Right renal pelvis (tissue), 4 donors: ENCODE measurements around the gene RAB30. TPM values are rescaled to one million over a fixed set of nuclear protein-coding genes. Genes with fewer than 3 reads are reported as not detected.

Experiments used
- DNase-seq, 4 donors: peaks; one replicate each; pipeline ENCODE4 v3.0.0-alpha.2; 2013; ENCODE audit warnings: low read depth in 4 of 4, low spot score in 3 of 4, missing footprints in 1 of 4
- polyA plus RNA-seq, 4 donors: library from polyadenylated mRNA; unstranded; fragments of 120-200 nt; gene quantifications; one replicate each; pipeline ENCODE4 v1.2.1, GENCODE V29; 2013; ENCODE audit not compliant: insufficient read length in 4 of 4

Gene RAB30
- polyA plus RNA-seq, 4 donors, result 7.1 to 8.5 (median 8.3) TPM

DNA sequence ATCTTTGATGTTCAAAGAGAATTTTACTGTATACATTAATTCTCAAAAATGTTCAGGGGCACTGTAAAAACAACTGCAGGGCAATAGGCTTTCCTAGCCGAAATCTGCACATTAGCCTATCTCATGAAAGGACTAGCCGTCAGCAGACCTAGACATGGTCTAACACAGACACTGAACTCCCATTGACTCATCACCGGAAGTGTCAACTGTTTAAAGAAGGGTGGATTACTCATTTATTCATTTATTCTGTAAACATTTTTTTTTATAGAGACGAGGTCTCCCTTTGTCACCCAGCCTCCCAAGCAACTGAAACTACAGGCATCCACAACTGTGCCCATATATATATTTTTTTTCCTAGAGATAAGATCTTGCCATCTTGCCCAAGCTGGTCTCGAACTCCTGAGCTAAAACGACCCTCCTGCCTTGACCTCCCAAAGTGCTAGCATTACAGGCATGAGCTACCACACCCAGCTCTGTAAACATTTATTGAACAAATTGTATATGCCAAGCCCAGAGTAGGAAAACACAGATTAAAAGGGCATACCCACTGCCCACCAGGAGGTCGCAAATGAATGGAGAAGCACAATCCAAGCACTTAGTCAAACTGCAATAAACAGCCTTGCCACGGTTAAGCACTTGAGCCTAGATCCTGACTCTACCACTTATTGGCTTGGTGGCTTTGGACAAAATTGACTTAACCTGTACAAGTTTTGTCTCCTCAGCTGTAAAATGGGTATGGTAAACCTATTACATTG lies 26.6 kb downstream of the RAB30 start:
- DNase-seq, result no peak

DNA sequence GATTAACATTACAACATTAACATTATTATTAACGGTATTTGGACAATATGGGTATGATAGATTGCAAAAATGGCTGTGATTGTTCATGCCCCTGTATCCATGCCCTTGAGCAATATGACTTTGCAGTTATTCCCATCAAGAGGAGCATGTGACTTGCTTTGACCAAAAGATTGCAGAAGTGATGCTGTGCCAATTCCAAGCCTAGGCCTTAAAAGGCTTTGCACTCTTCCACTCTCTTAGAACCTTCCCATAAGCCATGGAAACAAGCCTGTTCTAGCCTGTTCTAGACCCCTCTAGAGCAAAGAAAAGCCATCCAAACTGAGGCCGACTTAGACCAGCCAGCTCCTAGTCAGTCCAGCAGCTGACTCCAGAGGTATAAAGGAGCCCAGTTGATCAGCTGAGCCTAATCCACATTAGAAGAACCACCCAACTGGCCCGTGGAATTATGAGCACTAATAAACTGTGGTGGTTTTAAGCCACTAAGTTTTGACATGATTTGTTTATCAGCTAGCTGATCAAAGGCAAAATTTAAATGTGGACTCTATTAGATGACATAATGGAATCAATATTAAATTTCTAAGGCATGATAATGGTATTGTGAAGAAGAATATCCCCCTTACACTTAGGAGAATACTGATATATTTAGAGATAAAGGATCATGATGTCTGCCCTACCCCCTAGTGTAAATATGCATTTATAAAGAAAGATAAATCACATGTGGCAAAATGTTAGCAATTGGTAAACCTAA lies 28.6 kb downstream of the RAB30 start:
- no peak for DNase-seq

DNA sequence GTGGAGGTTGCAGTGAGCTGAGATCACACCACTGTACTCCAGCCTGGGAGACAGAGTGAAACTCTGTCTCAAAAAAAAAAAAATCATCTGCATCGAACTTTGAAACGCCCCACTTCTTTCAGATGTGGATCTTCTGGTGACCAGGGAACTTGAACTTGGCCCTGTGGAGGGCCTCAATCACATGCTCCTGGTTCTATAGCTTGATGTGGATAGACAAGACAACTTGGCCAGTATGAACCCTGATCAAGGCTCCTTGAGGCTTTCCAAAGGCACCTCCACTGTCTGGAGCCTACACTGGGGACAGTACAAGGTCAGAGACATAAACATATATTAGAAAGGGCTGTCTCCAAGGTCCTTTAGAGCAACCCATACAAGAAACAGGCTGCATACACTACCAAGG lies 30.6 kb downstream of the RAB30 start:
- DNase-seq, result no peak

DNA sequence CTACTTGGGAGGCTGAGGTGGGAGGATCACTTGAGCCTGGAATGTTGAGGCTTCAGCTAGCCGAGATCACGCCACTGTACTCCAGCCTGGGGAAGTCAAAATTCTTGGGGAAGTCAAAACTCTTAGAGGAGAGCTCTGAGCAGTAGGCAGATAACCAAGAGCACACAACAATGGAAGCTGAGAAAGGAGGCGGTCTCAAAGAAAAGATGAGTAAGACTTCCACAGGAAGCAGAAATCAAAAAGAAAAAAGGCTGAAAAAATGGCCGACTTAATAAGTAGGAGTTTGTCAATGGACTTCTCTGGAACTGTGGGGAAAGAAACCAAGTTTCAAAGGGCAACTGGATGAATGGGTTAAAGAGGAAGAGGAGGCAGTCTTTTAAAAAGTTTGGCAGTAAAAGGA lies 32.1 kb downstream of the RAB30 start:
- DNase-seq, result no peak

DNA sequence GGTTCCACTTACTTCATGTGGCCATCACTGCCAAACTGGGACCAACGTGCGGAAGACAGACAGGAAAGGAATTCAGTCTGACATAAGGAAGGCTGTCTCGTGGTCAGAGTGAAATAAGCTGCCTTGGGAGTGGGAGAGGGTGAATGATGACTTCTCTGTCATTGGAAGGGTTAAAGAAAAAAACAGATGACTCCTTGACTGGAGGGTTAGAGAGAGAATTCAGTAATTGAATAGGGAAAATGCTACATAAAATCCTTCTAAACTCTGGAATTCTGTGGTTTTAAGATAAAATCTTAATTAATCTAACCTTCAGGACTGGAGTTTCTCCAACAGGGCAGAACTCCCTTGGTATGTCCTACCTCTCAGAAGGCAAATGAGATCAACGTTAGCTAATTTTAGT lies 33.8 kb downstream of the RAB30 start:
- DNase-seq, result no peak

DNA sequence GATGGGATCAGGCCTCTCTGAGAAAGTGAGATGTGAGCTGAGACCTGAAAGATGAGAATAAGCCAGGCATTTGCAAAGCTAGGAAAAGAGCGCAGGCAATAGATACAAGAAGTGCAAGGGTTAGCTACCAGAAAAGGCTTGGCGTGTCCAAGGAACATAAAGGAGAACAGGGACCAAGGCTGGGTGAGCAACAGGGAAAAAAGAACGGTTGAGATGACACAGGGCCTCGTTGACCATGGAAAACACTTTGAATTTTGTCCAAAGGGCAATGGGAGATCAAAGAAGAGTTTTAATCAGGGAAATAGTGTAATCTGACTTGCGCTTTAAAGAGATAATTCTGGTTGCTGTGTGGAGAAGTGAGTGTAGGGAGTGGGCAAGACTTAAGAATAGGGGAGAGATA lies 35.0 kb downstream of the RAB30 start:
- DNase-seq, result no peak

DNA sequence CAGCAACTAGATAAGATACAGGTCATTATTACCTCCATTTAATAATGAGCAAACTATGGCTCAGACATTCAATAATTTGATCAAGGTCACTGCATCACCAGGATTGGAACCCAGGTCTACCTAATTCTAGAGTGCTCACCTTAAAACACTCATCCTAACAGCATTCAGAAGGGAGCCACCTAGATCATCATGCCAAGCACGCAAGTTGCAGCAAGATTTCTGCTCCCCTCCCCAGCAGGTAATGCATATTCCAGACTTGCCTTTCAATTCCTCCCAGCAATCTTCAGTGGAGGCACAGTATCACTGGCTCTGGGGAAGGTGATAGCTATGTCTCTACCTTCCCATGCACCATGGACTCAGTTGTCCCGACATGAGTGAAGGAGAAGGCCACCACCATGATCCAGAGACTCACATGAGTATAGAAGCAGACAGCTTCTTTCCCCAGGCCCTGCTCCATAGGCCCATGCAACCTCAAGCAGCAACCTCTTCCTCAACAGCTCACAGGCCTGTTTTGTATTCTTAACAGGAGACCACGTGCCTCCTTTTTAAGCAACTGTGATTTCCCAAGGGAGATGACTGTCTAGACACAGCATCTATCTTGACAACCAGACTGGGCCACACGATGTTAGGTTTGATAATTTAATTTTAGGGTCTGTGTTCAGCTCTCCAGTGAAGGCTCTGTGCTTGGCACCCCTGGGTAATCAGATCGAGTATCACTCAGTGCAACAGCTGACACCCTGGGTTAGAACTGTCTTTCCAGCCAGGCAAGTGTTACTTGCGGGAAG lies 36.4 kb downstream of the RAB30 start:
- DNase-seq, result no peak

DNA sequence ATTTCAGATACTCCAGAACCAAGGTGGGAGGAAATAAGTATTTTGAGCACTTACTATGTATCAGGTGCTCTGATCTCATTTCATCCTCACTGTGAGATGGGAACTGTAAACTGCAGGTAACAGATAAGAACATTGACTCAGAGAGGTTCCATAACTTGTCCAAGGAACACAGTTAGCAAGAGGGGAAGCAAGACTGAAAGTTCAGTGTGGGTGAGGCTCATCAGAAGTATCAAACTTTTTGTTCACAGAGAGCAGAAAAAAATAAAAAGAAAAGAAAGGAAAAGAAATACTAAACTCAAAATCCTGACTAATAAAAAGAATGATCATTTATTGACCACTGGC lies 37.1 kb downstream of the RAB30 start:
- no peak for DNase-seq

DNA sequence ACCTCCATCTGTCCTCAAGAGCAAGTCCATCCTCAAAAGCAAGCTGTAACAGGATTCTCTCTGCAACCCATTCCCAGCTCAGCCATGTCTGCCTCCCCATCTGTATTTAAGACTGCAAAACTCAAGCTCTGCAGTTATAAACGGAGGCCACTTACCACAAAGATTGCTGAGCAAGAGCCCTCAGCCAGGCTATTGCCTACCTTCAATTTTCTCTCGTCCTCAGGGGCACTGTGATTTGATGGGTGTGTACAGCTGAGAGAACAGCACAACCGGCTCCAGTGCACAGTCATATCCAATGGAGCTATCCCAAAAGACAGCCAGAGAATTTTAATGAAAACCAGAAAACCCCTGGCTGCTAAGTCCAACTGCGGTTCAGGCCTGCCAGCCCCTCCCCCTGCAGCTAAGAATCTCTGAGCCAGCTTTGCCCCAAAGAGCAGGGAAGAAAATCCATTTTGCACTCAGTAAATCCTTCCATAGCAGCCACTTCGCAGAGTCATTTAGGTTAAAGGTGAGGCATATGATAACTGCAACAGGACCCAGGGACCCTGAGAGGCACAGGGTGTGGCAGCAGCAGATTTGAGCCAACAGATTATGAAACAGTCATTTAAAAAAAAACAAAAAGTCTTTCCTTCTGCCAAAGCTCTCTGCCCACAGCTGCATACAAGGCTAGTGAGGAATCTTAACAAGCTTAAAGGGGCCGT lies 37.6 kb downstream of the RAB30 start:
- DNase-seq, result no peak

DNA sequence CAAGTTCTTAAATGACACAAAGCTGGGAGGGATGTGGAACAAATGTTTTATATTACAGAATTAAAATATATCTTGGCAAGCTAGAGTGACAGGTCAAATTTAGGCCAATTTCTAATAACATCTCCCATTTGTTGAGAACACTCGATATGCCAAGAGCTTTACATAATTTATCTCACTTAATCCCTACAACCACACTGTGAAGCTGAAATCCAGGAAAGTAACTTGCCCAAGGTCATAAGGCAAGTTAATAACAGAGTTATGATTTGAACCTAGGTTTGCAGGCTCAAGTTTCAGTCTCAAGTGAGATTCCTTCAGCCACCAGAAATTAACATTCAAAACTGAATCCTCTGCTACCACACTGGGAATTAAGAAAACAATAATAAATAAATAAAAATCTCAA lies 38.3 kb downstream of the RAB30 start:
- no peak for DNase-seq

DNA sequence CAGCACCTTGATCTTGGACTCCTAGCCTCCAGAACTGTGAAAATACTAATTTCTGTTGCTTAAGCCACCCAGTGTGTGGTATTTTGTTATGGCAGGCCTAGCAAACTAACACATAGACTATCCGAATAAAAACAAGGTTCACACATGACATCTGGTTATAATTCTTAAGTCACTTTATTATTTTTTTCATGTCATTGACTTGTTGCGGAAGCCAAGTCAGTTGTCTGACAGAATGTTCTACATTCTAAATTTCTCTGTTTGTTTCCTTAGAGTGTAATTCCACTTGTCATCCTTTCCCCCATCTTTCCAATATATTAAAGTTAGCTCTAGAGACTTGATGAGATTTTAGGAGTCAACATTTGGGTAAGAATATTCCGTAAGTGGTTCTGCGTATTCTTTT lies 40.6 kb downstream of the RAB30 start:
- no peak for DNase-seq

DNA sequence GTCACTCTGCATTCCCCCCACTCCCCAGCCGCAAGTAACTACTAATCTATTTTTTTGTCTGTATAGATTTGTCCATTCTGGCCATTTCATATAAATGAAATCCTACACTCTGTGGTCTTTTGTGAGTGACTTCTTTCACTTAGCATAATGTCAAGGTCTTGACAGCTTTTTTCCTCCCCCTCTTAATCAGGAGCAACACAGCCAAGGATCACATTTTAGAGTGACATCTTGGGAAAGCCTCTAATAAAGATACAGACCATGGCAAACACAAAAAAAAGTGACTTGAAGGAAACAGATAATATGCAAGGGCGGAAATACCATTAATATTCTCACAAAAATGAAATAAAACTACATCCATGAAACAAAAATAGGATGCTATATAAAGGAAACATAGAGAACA lies 43.9 kb downstream of the RAB30 start:
- no peak for DNase-seq

DNA sequence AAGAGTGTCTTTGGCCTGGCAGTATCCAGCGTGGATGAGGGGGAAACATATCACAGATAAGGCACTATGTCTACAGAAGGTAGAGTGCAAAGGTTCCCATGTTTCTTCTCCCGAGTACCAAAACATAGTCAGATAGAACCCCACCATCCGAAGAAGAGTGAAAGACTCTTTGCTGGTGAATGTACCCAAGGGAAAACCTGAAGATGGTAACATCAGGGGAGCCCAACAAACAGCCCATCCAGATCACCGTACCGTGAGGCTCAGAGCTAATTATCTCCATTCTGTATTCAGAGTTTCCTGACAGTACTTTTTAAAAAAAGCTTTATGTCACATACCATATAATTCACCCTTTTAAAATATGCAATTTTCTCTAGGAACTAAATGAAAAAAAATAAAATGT lies 44.4 kb downstream of the RAB30 start:
- DNase-seq, result no peak

DNA sequence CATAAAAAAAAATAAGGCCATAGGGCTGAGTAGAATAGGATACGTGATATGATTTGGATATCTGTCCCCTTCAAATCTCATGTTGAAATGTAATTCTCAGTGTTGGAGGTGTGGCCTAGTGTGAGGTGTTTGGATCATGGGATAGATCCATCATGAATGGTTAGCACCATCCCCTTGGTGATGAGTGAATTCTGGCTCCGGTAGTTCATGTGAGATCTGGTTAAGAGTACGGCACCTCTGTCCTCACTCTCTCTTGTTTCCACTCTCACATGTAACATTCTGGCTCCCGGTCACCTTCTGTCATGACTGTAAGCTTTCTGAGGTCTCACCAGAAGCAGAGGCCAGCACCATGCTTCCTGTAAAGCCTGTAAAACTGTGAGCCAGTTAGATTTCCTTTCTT lies 45.5 kb downstream of the RAB30 start:
- no peak for DNase-seq

DNA sequence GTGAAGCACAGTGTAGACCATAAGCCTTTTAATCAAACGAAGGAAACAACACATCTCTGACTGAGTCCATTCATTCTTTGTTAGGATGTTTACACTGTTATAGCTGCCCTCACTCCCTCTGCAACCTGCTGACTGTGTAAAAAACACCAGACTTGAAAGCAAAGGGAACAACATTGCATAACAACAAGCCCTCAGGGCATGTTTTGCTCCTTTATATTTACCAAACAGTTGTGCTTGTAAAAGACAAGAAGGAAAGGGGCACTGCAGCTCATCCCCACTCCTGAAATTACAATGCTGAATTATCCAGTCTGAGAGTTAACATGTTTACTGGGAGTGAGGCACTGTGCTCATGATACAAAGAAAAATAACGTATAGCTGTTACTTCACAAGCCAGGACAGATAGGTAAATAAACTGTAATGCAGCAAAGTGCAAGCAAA lies 46.4 kb downstream of the RAB30 start:
- DNase-seq, result no peak

DNA sequence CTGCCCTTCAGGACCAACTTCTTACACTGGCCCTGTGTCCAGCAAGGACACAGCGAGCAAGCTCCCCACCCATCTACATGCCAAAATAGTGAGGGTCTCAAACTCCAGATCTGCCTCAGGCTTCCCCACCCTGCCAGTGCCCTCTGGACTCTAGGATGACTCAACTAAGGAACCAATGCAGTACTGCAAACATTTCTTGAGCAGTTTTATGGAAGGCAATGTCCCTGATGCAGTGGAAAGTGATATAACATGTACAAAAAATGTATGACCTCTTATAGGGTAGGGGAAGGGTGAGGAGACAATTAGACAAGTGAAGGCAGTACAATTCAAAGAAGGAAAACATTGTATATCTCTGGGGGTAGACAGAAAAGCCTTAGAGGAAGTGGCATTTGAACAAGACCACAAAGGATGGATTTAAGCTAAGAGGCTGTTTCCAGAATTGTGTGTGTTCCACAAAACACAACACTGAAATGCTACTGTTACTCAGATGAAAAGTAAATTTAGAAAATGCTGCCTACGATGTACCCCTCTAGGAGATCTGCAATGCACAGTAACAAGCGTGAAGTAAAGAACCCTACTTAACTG lies 47.3 kb downstream of the RAB30 start:
- DNase-seq, result no peak

DNA sequence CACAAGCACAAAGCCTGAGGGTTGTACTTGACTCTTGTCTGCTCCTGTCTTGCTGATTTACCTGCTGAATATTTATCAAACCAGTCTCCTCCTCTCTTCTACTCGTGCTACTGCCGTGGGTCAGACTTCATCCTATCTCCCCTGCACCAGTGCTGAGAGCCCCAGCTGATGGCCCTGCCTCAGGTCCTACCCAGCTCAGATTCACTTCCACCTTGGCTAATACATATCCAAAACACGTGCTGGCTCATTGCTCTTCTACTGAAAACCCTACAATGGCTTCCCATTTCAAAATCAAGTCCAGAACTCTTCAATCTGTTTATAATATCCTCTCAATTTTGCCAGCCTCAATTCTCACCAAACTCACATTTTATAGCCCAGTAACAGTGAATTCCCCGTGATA lies 48.3 kb downstream of the RAB30 start:
- no peak for DNase-seq

DNA sequence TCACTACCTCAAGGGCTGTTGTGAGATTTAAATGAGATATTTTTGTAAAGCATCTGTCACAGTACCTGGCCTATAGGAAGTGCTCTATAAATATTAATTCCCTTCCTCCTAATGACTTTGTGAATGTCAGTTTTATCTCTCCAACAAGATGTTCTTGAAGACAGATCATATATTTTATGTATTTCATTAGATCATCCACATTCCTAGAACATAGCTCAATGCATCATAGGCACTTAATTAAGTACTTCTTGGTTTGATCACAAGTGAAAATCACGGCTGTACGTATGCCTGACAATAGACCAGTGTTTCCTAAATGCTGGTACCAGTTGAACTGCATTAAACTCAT lies 49.9 kb downstream of the RAB30 start:
- DNase-seq, result no peak

DNA sequence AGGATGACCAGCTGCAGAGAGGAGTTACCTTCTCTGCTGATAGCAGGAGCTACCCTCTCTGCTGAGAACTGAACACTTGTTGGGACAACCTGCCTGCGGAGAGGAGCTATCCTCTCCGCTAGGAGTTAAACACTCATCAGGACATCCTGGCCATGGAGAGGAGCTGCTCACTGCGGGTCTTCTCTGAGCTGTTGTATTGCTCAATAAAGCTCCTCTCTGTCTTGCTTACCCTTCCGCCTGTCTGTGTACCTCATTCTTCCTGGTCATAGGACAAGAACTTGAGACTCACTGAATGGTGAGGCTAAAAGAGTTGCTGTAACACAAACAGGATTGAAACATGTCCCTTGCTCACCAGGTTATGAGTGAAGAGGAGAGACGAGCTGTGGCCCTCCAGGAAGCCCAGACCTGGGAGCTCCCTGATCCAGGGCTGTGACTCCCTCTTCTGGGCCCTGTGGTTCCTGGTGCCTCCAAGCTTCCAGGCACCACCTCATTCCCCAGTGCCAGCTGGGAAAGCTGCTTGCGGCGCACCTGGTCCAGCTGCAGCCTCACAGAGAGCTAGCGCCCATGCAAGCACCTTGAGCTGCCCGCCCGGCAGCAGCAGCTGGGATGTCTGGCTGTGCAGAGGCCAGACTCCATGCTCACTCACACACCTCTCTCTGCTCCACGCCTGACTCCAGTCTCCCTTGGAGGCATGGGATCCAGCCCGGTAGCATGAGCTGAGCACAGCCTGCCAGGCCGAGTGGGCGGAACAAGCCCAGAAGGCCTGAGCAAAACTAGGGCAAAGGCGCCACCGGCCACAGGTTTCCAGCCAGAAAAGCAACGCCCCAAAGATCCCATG lies 50.5 kb downstream of the RAB30 start:
- no peak for DNase-seq
